ENCODE data around the gene LHX3. TPM values are rescaled to one million over a fixed set of nuclear protein-coding genes. Genes with fewer than 3 reads are reported as not detected.

The LHX3 gene
- total RNA-seq, 1 donor from 2014 or later, result not detected

DNA sequence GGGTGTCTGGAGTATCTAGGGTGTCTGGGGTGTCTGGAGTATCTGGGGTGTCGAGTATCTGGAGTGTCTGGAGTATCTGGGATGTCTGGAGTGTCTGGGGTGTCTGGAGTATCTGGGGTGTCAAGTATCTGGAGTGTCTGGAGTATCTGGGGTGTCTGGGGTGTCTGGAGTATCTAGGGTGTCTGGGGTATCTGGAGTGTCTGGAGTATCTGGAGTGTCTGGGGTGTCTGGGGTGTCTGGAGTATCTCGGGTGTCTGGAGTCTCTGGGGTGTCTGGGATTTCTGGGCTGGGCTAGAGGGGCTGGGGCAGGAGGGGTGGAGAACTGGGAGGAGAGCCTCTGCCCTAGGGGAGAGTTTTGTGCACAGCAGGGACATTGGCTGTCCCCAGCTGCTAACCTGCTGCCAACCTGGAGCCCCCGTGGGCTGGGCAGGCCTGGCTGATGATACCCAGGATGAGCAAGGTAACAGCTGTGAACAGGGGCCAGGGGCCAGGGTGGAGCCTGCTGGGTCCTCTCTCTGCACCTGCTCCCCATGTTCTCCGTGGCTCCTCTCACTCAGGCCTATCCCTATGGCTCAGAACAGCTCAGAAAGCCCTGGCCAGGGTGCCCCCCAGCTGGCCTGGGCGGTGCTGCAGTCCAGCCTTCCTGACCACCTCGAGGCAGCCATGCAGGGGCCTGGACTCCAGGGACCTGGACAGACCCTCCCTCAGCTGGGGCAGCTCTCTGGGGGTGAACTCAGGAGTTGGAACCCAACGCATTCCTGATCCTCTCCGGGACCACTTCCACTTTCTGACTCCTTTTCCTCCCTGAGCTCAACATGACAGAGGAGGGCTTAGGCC, 29.9 kb downstream of the LHX3 start:
- Histone ChIP-seq H3K36me3 (no peaks in the 10 kb centered on the region), H3K27me3 (no peaks in the 10 kb centered on the region), H3K27ac (no peak overlapping the region), H3K9me3 (no peaks in the 10 kb centered on the region), H3K4me1 (no peaks in the 10 kb centered on the region), H3K4me3 (no peak overlapping the region)
- intact Hi-C loops (cut with DNase I), result no loop called here
- TF ChIP-seq POLR2A (IDR thresholded peaks at IDR 0.05), result no peak
- TF ChIP-seq POLR2AphosphoS5 (IDR thresholded peaks at IDR 0.05; ENCODE audit: insufficient read depth in 1 of 2, low read depth in 1 of 2), result no peak
- TF ChIP-seq, protein P1, sequence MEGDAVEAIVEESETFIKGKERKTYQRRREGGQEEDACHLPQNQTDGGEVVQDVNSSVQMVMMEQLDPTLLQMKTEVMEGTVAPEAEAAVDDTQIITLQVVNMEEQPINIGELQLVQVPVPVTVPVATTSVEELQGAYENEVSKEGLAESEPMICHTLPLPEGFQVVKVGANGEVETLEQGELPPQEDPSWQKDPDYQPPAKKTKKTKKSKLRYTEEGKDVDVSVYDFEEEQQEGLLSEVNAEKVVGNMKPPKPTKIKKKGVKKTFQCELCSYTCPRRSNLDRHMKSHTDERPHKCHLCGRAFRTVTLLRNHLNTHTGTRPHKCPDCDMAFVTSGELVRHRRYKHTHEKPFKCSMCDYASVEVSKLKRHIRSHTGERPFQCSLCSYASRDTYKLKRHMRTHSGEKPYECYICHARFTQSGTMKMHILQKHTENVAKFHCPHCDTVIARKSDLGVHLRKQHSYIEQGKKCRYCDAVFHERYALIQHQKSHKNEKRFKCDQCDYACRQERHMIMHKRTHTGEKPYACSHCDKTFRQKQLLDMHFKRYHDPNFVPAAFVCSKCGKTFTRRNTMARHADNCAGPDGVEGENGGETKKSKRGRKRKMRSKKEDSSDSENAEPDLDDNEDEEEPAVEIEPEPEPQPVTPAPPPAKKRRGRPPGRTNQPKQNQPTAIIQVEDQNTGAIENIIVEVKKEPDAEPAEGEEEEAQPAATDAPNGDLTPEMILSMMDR (IDR thresholded peaks at IDR 0.05), result no peak
- no peak for DNase-seq (ENCODE audit: extremely low spot score in 2 of 2)

DNA sequence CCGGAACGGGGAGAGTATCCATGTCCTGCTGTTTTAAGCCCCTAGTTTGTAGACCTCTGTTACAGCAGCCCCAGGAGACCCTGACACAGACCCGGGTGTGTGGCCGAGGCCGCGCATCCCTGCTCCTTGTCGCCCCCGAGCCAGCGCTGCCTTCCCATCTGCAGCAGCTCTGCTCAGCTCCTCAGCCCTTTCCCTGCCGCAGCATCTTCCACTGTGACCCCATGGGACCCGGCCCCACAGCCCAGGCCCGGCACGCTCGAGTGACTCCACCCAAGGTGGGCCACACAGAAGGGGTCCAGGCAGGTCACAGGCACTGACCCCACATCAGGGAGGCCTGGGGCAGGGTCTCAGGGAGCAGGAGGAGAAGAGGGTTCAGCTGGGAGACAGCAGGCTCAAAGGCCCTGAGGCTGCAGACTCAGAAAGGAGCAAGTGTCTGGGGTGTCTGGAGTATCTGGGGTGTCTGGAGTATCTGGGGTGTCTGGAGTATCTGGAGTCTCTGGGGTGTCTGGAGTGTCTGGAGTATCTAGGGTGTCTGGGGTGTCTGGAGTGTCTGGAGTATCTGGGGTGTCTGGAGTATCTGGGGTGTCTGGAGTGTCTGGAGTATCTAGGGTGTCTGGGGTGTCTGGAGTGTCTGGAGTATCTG, 31.2 kb downstream of the LHX3 start:
- H3K27ac ChIP-seq, result no peak overlapping the region
- H3K36me3 ChIP-seq, result no peaks in the 10 kb centered on the region
- TF ChIP-seq, protein P1 (IDR thresholded peaks at IDR 0.05), result no peak
- TF ChIP-seq POLR2A (IDR thresholded peaks at IDR 0.05) (no peak), POLR2AphosphoS5 (IDR thresholded peaks at IDR 0.05; ENCODE audit: insufficient read depth in 1 of 2, low read depth in 1 of 2) (no peak)
- no peaks in the 10 kb centered on the region for H3K27me3 ChIP-seq
- DNase-seq (ENCODE audit: extremely low spot score in 2 of 2), result no peak
- intact Hi-C loops (cut with DNase I), result no loop called here
- no peak overlapping the region for H3K4me3 ChIP-seq
- no peaks in the 10 kb centered on the region for H3K9me3 ChIP-seq
- H3K4me1 ChIP-seq, result no peaks in the 10 kb centered on the region

DNA sequence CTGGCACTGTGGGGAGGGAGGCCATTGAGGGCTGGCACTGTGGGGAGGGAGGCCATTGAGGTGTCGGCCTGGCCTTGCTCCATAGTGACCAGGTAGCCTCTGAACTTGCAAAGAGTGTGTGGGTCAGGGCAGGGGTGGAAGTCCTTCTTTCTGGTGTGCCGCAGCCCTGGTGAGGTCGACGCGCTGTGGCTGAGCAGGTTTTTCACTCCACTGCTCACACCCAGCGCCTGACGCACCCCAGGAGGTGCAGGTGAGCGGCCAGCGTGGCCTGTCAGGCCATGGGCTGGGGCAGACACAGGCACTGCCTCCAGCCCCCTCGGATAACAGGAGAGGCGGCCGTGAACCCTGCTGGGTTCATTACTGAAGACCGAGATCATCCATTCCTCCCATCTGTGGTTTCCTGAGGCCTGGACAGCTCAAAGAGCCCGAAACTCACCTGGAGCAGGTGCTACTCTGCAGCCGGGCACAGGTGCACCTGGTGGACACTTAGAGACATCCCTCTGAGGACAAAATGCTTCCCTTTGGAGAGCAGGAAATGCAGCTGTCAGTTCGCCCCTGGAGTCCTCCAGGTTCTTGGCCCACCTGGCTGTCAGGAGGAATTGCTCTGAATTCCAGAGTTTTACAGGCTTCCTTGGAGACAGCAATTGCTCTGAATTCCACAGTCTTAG, 32.4 kb downstream of the LHX3 start:
- Histone ChIP-seq H3K36me3 (no peaks in the 10 kb centered on the region), H3K4me3 (no peak overlapping the region), H3K4me1 (no peaks in the 10 kb centered on the region), H3K27me3 (no peaks in the 10 kb centered on the region), H3K9me3 (no peaks in the 10 kb centered on the region), H3K27ac (no peak overlapping the region)
- TF ChIP-seq POLR2AphosphoS5 (IDR thresholded peaks at IDR 0.05; ENCODE audit: insufficient read depth in 1 of 2, low read depth in 1 of 2) (no peak), POLR2A (IDR thresholded peaks at IDR 0.05) (no peak)
- TF ChIP-seq, protein P1 (IDR thresholded peaks at IDR 0.05), result no peak
- no peak for DNase-seq (ENCODE audit: extremely low spot score in 2 of 2)
- intact Hi-C loops (cut with DNase I), result no loop called here

DNA sequence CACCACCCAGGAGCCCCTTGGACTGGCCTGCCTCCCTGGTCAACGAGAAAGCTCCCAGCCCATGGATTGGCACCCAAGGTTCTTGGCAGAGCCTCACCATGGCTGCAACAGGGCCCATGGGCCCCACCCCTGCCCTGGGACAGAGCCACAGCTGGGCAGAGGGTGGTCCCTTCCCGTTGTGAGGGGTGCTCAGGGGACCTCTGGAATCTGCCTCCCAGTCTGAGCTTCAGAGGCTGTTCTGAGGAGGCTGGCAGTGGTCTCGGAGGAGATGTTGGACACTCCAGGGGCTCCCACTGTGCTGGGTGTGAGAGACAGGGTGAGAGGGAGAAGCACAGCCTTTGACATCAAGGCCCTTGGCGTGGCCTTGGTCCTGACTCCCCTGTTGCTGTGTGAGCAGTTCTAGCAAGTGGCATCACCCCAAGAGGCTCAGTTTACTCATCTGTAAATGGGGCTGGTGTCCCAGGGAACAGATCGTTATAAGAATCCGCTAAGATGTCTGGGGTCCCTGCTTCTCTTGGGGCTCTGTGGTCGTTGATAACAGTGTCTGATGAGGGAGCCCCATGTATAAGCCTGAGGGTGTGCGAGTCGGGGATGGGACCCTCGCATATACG, 33.0 kb downstream of the LHX3 start:
- Histone ChIP-seq H3K27me3 (no peaks in the 10 kb centered on the region), H3K9me3 (no peaks in the 10 kb centered on the region), H3K4me1 (no peaks in the 10 kb centered on the region), H3K4me3 (no peak overlapping the region), H3K36me3 (no peaks in the 10 kb centered on the region), H3K27ac (no peak overlapping the region)
- intact Hi-C loops (cut with DNase I), result no loop called here
- DNase-seq (ENCODE audit: extremely low spot score in 2 of 2), result no peak
- no peak for TF ChIP-seq POLR2A (IDR thresholded peaks at IDR 0.05)
- TF ChIP-seq POLR2AphosphoS5 (IDR thresholded peaks at IDR 0.05; ENCODE audit: insufficient read depth in 1 of 2, low read depth in 1 of 2), result no peak
- TF ChIP-seq, protein P1 (IDR thresholded peaks at IDR 0.05), result no peak
